ENCODE results near the gene UCMA.

GRCh38 chr10:13270877-13271551, 36.8 kb upstream of the UCMA start:
- TF ChIP-seq EZH2 (IDR thresholded peaks at IDR 0.05; ENCODE audit: low read length, unreplicated experiment) = no peak
- TF ChIP-seq EZH2phosphoT487 (IDR thresholded peaks at IDR 0.05; ENCODE audit: borderline replicate concordance, low read length) = no peak

Measured in PC-3 (cell line).